ENCODE data around the gene RETN. TPM values are rescaled to one million over a fixed set of nuclear protein-coding genes. Genes with fewer than 3 reads are reported as not detected.

Gene RETN
- total RNA-seq, 3 donors from 2014 or later (not counting 1 experiment from before 2014, with no cell fraction given) = 3.8 TPM; not detected in 2

DNA sequence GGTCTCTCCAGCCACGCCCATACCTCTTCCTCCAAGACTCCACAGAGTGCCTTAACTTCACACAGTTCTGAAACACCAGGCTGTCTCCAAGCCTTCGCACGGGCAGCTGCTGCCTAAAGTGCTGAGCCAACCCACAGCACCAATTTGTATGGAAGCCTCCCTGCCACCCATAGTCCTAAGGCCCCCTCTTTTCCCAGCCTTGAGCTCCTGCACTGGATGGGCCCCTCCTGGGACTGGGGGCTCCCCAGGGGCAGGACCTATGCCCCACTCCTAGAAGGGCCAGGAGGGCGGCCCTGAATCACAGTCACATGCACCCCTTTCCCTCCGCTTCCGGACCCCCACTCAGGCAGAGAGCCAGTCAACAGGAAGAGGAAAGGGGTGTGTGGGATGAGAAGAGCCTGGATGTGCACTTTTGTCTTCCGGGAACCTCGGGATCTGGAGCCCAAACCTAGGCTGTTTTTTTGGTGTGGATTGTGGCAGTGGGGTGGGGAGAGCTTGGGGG lies 38.2 kb downstream of the RETN start:
- Histone ChIP-seq H3K27me3 (ENCODE audit: control insufficient read depth, insufficient read depth, low read length) (no peaks in the 10 kb centered on the region), H3K4me3 (ENCODE audit: low read length) (no peak overlapping the region), H3K27ac (ENCODE audit: low read length) (peak overlapping the region; percentile 79), H3K4me1 (ENCODE audit: control insufficient read depth, insufficient read depth, low read length) (peaks cover 58% of the 10 kb centered on the region), H3K36me3 (ENCODE audit: control insufficient read depth, insufficient read depth, low read length) (no peaks in the 10 kb centered on the region), H3K9me3 (ENCODE audit: control insufficient read depth, insufficient read depth, low read length) (no peaks in the 10 kb centered on the region)
- ATAC-seq (no peak), DNase-seq (no peak)
- Mint-ChIP-seq H3K36me3 (no peaks in the 10 kb centered on the region), H3K27me3 (ENCODE audit: low read depth in 2 of 2) (peaks cover 0 to 5% of the 10 kb centered on the region in 2 donors), H3K4me3 (no peak overlapping the region), H3K9me3 (no peaks in the 10 kb centered on the region), H3K27ac (peak overlapping the region in 1 of 2 donors; percentile 13), H3K4me1 (peaks cover 16 to 18% of the 10 kb centered on the region in 2 donors)
- intact Hi-C loops (cut with micrococcal nuclease) = no loop called here
- TF ChIP-seq, protein P1, sequence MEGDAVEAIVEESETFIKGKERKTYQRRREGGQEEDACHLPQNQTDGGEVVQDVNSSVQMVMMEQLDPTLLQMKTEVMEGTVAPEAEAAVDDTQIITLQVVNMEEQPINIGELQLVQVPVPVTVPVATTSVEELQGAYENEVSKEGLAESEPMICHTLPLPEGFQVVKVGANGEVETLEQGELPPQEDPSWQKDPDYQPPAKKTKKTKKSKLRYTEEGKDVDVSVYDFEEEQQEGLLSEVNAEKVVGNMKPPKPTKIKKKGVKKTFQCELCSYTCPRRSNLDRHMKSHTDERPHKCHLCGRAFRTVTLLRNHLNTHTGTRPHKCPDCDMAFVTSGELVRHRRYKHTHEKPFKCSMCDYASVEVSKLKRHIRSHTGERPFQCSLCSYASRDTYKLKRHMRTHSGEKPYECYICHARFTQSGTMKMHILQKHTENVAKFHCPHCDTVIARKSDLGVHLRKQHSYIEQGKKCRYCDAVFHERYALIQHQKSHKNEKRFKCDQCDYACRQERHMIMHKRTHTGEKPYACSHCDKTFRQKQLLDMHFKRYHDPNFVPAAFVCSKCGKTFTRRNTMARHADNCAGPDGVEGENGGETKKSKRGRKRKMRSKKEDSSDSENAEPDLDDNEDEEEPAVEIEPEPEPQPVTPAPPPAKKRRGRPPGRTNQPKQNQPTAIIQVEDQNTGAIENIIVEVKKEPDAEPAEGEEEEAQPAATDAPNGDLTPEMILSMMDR (IDR thresholded peaks at IDR 0.05) = no peak
- 80% methylated on average over 8 of the region's 8 CpGs for WGBS (ENCODE audit: insufficient coverage)

DNA sequence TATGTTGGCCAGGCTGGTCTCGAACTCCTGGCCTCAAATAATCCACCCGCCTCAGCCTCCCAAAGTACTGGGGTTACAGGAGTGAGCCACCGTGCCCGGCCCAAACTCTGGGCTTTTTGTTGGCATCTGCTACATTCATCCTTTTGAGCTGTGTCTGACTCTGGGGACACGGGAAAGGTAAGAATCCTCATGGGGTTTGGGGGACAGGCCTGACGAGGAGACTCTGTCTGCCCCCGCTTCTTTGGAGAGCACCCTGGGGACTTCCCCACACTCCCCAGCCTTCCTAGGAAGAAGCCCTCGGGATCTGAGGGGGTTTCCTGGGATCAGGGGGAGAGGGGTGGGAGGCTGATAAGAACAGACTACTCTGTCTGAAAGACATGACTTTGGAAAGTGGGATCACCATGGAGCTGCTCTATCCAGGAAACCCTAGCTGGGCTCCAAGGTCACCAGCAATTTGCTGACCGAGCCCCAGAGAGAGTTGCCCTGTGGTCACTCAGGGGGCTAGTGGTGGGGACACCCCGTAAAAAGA lies 41.1 kb downstream of the RETN start:
- no peak overlapping the region for H3K27ac Mint-ChIP-seq
- no peak overlapping the region for H3K4me3 Mint-ChIP-seq
- no peak overlapping the region for H3K4me3 ChIP-seq (ENCODE audit: low read length)

DNA sequence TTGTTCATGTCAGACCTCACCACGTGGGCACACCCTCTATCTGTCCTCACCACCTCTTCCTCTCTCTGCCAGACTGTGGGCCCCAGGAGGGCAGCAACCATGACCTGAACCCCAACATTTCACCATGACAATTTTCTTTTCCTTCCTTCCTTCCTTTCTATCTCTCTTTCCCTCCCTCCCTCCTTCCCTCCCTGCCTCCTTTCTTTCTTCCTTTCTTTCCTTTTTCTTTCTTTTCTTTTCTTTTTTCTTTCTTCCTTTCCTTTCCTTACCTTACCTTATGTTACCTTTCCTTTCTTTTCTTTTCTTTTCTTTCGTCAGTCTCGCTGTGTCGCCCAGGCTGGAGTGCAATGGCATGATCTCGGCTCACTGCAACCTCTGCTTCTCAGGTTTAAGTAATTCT lies 41.8 kb downstream of the RETN start:
- no peak overlapping the region for H3K27ac Mint-ChIP-seq
- ATAC-seq (no peak), DNase-seq (no peak)
- no peaks in the 10 kb centered on the region for H3K9me3 ChIP-seq (ENCODE audit: control insufficient read depth, insufficient read depth, low read length)
- H3K27ac ChIP-seq (ENCODE audit: low read length) = no peak overlapping the region
- H3K36me3 ChIP-seq (ENCODE audit: control insufficient read depth, insufficient read depth, low read length) = no peaks in the 10 kb centered on the region
- 78% methylated on average over 5 of the region's 5 CpGs for WGBS (ENCODE audit: insufficient coverage)
- intact Hi-C loops (cut with micrococcal nuclease) = no loop called here
- H3K4me1 Mint-ChIP-seq = peaks cover 14% of the 10 kb centered on the region in 2 donors
- peaks cover 26% of the 10 kb centered on the region for H3K4me1 ChIP-seq (ENCODE audit: control insufficient read depth, insufficient read depth, low read length)
- no peak overlapping the region for H3K4me3 Mint-ChIP-seq
- H3K27me3 Mint-ChIP-seq (ENCODE audit: low read depth in 2 of 2) = peaks cover 0 to 3% of the 10 kb centered on the region in 2 donors
- TF ChIP-seq, protein P1 (IDR thresholded peaks at IDR 0.05) = no peak
- no peak overlapping the region for H3K4me3 ChIP-seq (ENCODE audit: low read length)
- no peaks in the 10 kb centered on the region for H3K27me3 ChIP-seq (ENCODE audit: control insufficient read depth, insufficient read depth, low read length)
- no peaks in the 10 kb centered on the region for H3K9me3 Mint-ChIP-seq
- H3K36me3 Mint-ChIP-seq = no peaks in the 10 kb centered on the region

More for the DNA sequence above, 41.1 kb downstream of the RETN start:
- 87% methylated on average over 8 of the region's 10 CpGs for WGBS (ENCODE audit: insufficient coverage)
- H3K4me1 Mint-ChIP-seq = peaks cover 16 to 18% of the 10 kb centered on the region in 2 donors
- H3K36me3 ChIP-seq (ENCODE audit: control insufficient read depth, insufficient read depth, low read length) = no peaks in the 10 kb centered on the region
- intact Hi-C loops (cut with micrococcal nuclease) = no loop called here
- H3K4me1 ChIP-seq (ENCODE audit: control insufficient read depth, insufficient read depth, low read length) = peaks cover 32% of the 10 kb centered on the region
- no peak for ATAC-seq
- no peaks in the 10 kb centered on the region for H3K9me3 ChIP-seq (ENCODE audit: control insufficient read depth, insufficient read depth, low read length)
- DNase-seq = no peak
- H3K27me3 Mint-ChIP-seq (ENCODE audit: low read depth in 2 of 2) = peaks cover 0 to 3% of the 10 kb centered on the region in 2 donors
- no peaks in the 10 kb centered on the region for H3K9me3 Mint-ChIP-seq
- H3K27me3 ChIP-seq (ENCODE audit: control insufficient read depth, insufficient read depth, low read length) = no peaks in the 10 kb centered on the region
- no peaks in the 10 kb centered on the region for H3K36me3 Mint-ChIP-seq
- no peak overlapping the region for H3K27ac ChIP-seq (ENCODE audit: low read length)
- TF ChIP-seq, protein P1 (IDR thresholded peaks at IDR 0.05) = no peak

DNA sequence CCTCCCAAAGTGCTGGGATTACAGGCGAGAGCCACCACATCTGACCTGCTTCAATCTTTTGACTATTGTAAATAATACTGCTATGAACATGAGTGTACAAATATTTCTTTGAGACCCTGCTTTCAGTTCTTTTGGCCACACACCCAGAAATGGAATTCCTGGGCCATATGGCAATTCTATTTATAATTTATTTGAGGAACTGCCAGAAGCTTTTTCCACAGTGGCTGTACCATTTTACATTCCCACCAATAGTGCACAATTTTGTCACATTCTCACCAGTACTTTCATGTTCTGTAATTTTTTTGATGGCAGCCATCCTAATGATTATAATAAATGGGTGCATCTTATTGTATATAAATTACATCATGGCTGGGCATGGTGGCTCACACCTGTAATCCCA lies 46.8 kb downstream of the RETN start:
- 100% methylated on average over 1 of the region's 1 CpG for WGBS (ENCODE audit: insufficient coverage)
- Histone ChIP-seq H3K4me3 (ENCODE audit: low read length) (no peak overlapping the region), H3K27ac (ENCODE audit: low read length) (no peak overlapping the region), H3K9me3 (ENCODE audit: control insufficient read depth, insufficient read depth, low read length) (peaks cover 4% of the 10 kb centered on the region), H3K36me3 (ENCODE audit: control insufficient read depth, insufficient read depth, low read length) (no peaks in the 10 kb centered on the region), H3K4me1 (ENCODE audit: control insufficient read depth, insufficient read depth, low read length) (peaks cover 10% of the 10 kb centered on the region), H3K27me3 (ENCODE audit: control insufficient read depth, insufficient read depth, low read length) (no peaks in the 10 kb centered on the region)
- Mint-ChIP-seq H3K4me1 (no peaks in the 10 kb centered on the region), H3K36me3 (no peaks in the 10 kb centered on the region), H3K4me3 (no peak overlapping the region), H3K27me3 (ENCODE audit: low read depth in 2 of 2) (peaks cover 0 to 5% of the 10 kb centered on the region in 2 donors), H3K9me3 (no peaks in the 10 kb centered on the region), H3K27ac (no peak overlapping the region)
- DNase-seq = no peak
- no peak for ATAC-seq
- intact Hi-C loops (cut with micrococcal nuclease) = no loop called here
- TF ChIP-seq, protein P1 (IDR thresholded peaks at IDR 0.05) = no peak
